ENCODE measurements around the gene AQP6. TPM values are rescaled to one million over a fixed set of nuclear protein-coding genes. Genes with fewer than 3 reads are reported as not detected.

Gene AQP6
- total and polyA plus RNA-seq, 10 of the 15 experiments (the other 5 are each of a cell fraction or from before 2014, with no cell fraction given) = not detected

- TF ChIP-seq, protein P1, sequence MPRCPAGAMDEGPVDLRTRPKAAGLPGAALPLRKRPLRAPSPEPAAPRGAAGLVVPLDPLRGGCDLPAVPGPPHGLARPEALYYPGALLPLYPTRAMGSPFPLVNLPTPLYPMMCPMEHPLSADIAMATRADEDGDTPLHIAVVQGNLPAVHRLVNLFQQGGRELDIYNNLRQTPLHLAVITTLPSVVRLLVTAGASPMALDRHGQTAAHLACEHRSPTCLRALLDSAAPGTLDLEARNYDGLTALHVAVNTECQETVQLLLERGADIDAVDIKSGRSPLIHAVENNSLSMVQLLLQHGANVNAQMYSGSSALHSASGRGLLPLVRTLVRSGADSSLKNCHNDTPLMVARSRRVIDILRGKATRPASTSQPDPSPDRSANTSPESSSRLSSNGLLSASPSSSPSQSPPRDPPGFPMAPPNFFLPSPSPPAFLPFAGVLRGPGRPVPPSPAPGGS (IDR thresholded peaks at IDR 0.05; ENCODE audit: borderline replicate concordance, insufficient read depth, low read depth, low read length, poor library complexity, severe bottlenecking) = no peak
- no peak for TF ChIP-seq POLR2AphosphoS2 (IDR thresholded peaks at IDR 0.05; ENCODE audit: low read depth, low read length)
- TF ChIP-seq RAD21 (IDR thresholded peaks at IDR 0.05; ENCODE audit: insufficient read depth, low read depth, low read length) = no peak
- TF ChIP-seq SIN3A (IDR thresholded peaks at IDR 0.05; ENCODE audit: low read depth, low read length) = no peak
- TF ChIP-seq SREBF1 (IDR thresholded peaks at IDR 0.05; ENCODE audit: low read length) = no peak
Observed at GRCh38 chr12:49972129-49972528, 618 bp upstream of the AQP6 start (continued).

GRCh38 chr12:49973361-49973830, 649 bp downstream of the AQP6 start:
- Histone ChIP-seq H2AFZ (ENCODE audit: control insufficient read depth, low read depth, low read length) (no peak overlapping the region), H3K4me2 (ENCODE audit: control insufficient read depth, insufficient read depth) (no peak overlapping the region), H3K4me3 (no peak overlapping the region), H3K9ac (ENCODE audit: control insufficient read depth, insufficient read depth, low read length) (no peak overlapping the region), H3K4me1 (ENCODE audit: control insufficient read depth, insufficient read depth, low read length) (no peaks in the 10 kb centered on the region), H3K36me3 (ENCODE audit: control insufficient read depth in 2 of 2, insufficient read depth in 2 of 2, low read length in 1 of 2) (no peaks in the 10 kb centered on the region), H3K9me3 (replicated peaks; ENCODE audit: control insufficient read depth, insufficient read depth, low read length) (no peaks in the 10 kb centered on the region), H3K27ac (ENCODE audit: control insufficient read depth, insufficient read depth) (no peak overlapping the region), H3K27me3 (replicated peaks in 1 of 2; ENCODE audit: control insufficient read depth in 2 of 2, insufficient read depth in 2 of 2, low read length in 1 of 2) (peaks cover 0 to 1% of the 10 kb centered on the region in 2 experiments; a peak in 1 of 4 replicates), H4K20me1 (ENCODE audit: control insufficient read depth, insufficient read depth) (no peaks in the 10 kb centered on the region), H3K79me2 (ENCODE audit: control insufficient read depth, insufficient read depth, low read length) (no peaks in the 10 kb centered on the region)
- no peak for ATAC-seq
- BruUV-seq (replicated peaks) = no TSS peak
- WGBS (ENCODE audit: insufficient coverage, insufficient replicate concordance, low lambda C conversion rate, missing lambda C conversion rate) = 46% methylated on average over 19 of the region's 19 CpGs
- ChIA-PET RAD21 (ENCODE audit: unreplicated experiment) (no interaction called here), SMC1A (ENCODE audit: uncharacterized antibody, unreplicated experiment) (no interaction called here), POLR2A (no interaction called here), CTCF (no interaction called here)
- no peak for FAIRE-seq
- in situ Hi-C loops (cut with MboI) (loop anchor here (5.0 kb wide), 1 partner anchor 94 kb away; no protein-coding TSS in a partner anchor), intact Hi-C loops (cut with micrococcal nuclease; ENCODE audit: unreplicated experiment) (no loop called here)
- DNase-seq (ENCODE audit: low read depth, low spot score) = no peak
- TF ChIP-seq EP300 (IDR thresholded peaks at IDR 0.05; ENCODE audit: borderline replicate concordance in 1 of 2, control insufficient read depth in 1 of 2, low read depth in 2 of 2, low read length in 2 of 2) (no peak), ZNF217 (IDR thresholded peaks at IDR 0.05) (no peak), USF2 (IDR thresholded peaks at IDR 0.05; ENCODE audit: borderline replicate concordance, low read depth, low read length) (no peak), MXI1 (IDR thresholded peaks at IDR 0.05; ENCODE audit: low read depth, low read length) (no peak), CBFB (IDR thresholded peaks at IDR 0.05; ENCODE audit: low read depth) (no peak), ZNF274 (IDR thresholded peaks at IDR 0.05; ENCODE audit: insufficient read depth, insufficient read length) (no peak), MEF2A (IDR thresholded peaks at IDR 0.05; ENCODE audit: insufficient read depth, low read depth, low read length) (no peak), RFX5 (IDR thresholded peaks at IDR 0.05; ENCODE audit: low read depth, low read length) (no peak), ZNF384 (IDR thresholded peaks at IDR 0.05; ENCODE audit: borderline replicate concordance, low read depth, low read length) (no peak), NFIC (IDR thresholded peaks at IDR 0.05; ENCODE audit: low read depth, low read length) (no peak), MTA2 (IDR thresholded peaks at IDR 0.05; ENCODE audit: low read depth) (no peak), CHD1 (IDR thresholded peaks at IDR 0.05; ENCODE audit: low read depth, low read length) (no peak)
- TF ChIP-seq, protein P2, sequence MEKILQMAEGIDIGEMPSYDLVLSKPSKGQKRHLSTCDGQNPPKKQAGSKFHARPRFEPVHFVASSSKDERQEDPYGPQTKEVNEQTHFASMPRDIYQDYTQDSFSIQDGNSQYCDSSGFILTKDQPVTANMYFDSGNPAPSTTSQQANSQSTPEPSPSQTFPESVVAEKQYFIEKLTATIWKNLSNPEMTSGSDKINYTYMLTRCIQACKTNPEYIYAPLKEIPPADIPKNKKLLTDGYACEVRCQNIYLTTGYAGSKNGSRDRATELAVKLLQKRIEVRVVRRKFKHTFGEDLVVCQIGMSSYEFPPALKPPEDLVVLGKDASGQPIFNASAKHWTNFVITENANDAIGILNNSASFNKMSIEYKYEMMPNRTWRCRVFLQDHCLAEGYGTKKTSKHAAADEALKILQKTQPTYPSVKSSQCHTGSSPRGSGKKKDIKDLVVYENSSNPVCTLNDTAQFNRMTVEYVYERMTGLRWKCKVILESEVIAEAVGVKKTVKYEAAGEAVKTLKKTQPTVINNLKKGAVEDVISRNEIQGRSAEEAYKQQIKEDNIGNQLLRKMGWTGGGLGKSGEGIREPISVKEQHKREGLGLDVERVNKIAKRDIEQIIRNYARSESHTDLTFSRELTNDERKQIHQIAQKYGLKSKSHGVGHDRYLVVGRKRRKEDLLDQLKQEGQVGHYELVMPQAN (conservative IDR thresholded peaks at IDR 0.05) = no peak
- TF ChIP-seq, protein P3, sequence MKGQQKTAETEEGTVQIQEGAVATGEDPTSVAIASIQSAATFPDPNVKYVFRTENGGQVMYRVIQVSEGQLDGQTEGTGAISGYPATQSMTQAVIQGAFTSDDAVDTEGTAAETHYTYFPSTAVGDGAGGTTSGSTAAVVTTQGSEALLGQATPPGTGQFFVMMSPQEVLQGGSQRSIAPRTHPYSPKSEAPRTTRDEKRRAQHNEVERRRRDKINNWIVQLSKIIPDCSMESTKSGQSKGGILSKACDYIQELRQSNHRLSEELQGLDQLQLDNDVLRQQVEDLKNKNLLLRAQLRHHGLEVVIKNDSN (IDR thresholded peaks at IDR 0.05; ENCODE audit: borderline replicate concordance, extremely low read length, insufficient read depth, low read depth, low read length) = no peak
